Activated CD4-positive, alpha-beta T cell treated with anti-CD3 and anti-CD28 coated beads, Interleukin-2, amount 50 U/mL, for 16 hours (primary cell): ENCODE measurements around the gene CTNNA2.
A peak's percentile ranks its signal among the peaks of the same experiment; 100 is the strongest.

Source experiments
- DNase-seq: peaks from one replicate; pipeline ENCODE4 v3.0.0-alpha.2; 2020

CTNNA2 gene

DNA sequence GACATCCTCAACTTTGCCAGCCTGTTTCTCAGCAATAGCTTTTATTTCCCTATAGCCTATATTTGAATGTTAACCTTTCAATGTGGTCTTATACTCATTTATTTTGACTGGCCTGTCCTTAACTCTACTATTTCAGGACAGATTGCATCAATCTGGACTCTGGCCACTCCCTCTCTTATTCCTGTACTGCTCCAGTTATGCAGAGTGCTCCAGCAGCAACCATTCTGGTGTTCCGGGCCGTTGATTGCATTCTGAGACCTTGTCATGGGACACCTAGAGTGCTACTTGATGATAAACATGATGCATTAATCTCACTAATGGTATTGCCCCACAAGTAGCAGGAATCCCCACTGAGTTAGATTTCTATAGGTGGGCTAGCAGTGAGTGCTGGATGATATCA, 428.3 kb downstream of the CTNNA2 start:
- no peak for DNase-seq

DNA sequence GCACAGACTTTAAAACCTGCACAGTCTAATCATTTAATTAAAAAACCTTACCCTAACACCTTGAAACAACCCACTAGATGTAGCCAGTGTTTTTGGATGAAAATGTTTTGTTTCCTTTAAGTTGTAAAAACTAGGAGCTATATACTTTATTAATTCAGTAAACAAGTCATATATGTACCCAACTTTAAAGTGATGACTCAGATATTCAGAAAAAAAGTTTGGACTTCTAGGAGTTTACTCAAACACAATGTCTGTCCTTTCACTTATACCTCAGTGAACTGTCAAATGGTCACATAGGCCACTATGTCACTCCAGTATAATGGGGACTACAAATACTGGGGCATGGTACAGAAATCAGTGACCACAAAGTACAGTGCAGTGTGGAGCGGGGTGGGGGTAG, 431.4 kb downstream of the CTNNA2 start:
- no peak for DNase-seq

DNA sequence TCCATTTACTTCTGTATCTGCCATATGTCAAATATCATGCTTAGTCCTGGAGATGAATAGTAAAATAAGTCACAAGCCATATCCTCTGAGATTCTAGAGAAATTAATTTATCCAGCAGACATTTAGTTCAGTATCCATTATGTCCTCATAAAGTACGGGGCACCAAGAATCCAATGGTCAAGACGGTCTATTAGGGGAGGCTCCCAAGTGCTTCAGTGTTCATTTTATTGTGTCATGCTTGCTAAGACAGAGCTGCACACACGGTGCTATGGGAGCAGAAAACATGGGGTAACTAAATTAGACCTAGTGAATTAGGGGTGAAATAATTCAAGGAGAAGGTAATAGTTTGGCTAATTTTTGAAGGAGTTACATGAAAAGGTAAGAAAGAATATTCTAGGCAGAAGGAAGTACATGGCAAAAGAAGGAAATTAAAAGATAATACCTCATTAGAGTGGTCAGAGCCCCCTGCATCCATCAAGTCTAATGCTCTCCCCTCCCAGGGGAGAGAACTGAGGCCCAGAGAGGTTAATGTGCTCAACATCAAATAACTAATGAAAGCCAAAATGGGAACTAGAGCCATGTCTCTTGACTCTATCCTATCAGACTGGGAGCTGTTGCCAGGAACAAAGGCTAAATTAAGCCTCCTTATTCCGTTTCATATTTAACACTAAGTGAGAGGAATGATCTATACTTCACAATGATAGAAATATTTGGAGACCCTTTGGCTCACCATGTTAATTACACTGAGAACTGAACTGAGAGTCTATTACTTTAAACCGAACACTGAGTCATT, 433.0 kb downstream of the CTNNA2 start:
- no peak for DNase-seq

DNA sequence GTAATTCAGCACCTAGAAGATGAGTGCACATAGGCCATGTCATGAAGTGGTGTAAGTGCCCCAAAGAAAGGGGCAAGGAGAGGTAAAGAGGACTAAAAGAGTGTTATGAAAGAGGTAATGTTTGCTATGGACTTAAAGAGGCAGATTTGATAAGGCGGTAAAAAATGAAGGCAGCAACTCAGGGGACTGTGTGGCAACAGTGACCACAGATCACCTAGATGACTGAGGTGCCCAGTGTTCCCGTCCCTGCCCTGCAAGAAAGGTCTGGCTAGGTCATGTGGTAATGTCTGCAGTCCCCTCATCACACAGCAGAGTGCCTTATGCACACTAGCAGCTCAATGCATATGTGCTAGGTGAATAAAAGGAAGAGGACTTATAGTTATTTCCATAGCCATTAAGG, 434.9 kb downstream of the CTNNA2 start:
- no peak for DNase-seq

DNA sequence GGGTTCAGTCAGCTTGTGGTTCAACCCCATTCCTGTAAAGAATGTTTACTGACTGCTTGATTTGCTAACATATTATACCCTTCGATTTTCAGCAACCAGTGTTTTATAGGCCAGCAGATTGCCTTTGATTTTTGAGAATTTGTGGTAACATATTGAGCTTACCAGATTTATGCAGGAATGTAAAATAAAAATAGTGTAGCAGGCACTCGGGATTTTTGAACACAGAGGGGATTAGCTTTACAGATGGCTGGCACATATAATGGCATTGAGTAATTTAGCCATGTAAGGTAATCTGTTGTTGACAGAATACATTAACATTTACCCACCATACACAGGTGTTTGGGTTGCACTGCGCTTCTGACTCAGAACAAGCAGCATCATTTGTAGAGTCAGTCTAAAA, 437.7 kb downstream of the CTNNA2 start:
- no peak for DNase-seq

DNA sequence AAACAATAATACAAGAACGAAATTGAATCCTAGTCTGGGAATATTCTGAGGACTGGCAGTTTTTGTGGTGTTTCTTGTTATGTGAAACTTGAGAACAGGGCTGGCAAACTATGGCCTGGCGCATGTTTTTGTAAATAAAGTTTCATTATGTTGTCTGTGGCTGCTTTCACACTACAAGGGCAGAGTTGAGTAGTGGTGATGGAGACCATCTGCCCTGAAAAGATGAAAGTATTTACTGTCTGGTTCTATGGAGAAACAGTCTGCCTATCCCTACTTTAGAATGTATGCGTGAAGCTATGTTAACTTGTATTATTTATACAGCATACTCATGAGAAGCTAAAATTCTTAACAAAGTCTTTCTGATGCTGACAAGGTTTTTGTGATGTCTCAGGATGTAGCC, 439.8 kb downstream of the CTNNA2 start:
- no peak for DNase-seq

DNA sequence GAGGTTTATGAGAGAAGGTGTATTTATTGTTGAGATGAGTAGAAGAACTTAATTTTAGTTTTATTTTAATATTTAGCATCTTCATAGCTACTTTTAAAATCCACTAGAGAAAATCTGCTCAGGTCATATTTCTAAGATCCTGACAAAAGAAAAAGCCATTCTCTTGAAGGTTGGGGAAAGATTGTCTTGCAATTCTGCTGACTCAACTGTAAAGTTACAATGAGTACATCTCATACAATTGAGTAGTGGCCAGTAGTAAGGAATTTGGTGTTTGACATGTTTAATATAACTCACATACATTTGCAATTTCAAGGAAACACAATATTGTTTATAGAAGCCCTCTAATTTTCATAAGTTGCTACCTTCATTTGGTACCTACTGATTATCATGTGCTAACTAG, 447.2 kb downstream of the CTNNA2 start:
- DNase-seq = no peak

DNA sequence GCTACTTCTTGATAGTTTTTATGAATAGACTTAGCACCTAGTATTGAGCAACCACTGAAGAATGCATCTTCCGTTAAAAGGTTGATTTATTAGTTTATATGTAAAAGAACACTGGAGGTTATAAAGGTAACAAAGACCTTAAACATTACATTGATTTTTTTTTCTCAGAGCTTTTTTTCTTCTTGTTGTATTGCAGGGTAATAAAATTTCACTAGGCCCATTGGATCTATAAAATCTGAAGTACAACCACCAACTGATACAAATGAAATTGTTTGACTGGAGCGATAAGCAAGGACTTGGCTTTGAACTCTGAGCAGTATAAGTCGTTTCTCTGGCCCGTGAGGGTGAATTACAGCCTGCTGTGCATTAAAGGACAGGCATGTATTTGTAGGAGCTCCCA, 447.7 kb downstream of the CTNNA2 start:
- DNase-seq = no peak

DNA sequence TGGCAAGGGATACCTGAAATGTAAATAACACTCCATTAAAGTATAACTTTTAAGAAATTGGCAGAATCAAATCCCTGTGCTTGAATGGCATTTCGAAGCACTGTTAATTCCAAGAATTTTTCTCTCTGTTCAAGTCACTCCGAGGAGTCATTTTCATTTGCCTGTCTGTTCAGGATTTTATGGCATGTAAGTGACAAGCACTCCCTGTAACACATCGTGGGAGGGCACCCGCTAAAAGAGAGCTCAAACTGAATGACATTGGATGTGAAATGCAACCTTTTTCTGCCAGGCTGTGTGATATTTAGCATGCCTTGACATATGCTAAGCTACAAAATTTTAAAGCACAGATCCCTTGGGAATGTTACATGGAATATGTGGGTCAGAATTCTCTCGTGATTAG, 452.1 kb downstream of the CTNNA2 start:
- DNase-seq = no peak

DNA sequence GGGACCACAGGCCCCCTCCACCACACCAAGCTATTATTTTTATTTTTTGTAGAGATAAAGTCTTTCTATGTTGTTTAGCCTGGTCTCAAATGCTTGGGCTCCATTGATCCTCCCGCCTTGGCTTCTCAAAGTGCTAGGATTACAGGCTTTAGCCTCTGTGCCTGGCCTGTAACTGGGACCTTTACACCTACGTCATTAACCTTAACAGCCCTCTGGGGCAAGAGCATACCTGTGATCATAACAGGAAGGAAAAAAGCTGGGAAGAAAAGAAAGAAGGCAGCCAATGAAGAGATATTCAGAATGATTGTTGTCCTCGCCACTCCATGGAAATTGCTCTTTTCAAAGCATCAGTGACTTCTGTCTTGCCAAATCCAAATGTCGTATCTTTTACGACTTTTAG, 453.5 kb downstream of the CTNNA2 start:
- no peak for DNase-seq

DNA sequence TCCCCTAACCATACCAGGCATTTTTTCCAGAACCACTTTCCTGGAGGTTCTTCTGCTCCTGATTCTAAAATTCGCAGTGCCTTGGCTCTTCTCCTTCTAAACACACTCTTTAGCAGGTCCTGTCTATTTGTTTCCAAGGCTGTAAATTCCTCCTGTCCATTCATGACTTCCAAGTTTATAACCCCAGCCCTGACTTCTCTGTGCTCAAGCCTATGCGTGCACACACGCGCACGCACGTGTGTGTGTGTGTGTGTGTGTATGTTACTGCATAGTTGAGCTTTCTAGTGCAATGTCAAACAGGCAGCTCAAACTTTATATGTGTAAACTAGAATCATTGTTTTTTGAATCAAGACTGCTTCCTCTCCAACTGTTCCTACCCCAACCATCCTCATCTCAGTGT, 454.0 kb downstream of the CTNNA2 start:
- DNase-seq = no peak

DNA sequence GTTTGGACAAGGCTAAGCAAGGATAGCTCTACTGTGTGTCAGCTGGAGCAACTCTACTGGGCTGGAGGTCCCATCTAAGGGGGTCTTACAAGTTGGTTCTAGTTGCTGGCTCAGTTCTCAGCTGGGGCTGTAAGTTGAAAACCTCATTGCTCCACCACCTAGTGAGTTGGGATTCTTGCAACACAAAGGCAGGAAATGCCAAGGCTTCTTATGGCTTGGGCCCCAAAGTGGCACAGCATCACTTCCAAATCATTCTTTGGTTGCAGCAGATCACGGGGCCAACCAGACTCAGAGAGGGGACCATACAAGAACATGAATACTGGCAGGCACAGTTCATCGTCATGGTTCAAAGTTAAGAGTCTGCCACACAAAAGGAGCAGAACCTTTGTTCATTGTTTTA, 459.0 kb downstream of the CTNNA2 start:
- DNase-seq = no peak

DNA sequence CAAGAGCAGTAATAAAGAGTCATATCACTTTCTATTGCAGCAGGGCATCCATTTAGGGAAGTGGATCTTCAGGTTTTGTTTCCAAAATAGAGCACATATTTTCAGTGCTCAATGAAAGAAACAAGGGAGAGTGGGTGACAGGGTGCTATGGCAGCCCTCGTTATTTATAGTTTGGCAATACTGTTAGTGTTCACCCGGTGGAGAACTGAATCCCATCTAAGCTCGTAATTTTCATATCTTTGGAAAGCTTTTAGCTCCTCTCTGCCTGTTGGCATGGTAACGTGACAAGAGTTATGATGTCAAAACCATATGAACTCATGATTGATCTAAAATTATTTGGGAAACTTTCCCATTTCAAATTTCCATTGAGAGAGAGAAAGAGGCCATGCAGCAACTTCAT, 459.8 kb downstream of the CTNNA2 start:
- no peak for DNase-seq

DNA sequence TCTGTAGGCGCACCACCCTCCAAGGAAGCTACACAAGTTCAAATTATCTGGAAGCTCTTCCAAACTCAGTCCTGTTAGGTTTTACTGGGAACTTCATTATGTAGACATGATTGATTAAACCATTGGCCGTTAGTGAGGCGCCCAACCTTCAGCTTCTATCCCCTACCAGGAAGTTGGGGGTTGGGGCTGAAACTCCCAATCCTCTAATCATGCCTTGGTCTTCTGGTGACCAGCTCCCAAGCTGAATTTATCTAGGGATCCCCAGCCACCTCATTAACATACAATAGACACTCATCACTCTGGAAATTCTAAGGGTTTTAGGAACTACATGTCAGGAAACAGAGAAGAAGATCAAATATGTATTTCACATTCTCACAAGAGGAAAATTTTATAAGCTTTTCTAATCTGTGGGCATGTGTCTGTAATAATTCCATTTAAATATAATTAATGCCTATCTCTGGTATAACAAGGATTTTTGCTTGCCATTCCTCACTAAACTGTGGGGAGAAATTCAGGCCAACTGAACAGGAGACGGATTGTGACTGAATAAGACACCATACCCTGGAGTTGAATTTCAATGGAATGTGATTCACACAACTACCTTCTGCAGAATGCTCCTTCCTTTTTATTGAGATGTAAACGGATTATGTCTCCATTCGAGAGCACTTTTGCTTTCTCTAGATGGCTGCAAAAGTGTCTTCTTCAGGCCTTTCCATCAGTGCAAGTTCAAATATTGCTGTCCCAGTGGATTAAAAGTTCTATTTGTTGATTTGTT, 463.1 kb downstream of the CTNNA2 start:
- no peak for DNase-seq

DNA sequence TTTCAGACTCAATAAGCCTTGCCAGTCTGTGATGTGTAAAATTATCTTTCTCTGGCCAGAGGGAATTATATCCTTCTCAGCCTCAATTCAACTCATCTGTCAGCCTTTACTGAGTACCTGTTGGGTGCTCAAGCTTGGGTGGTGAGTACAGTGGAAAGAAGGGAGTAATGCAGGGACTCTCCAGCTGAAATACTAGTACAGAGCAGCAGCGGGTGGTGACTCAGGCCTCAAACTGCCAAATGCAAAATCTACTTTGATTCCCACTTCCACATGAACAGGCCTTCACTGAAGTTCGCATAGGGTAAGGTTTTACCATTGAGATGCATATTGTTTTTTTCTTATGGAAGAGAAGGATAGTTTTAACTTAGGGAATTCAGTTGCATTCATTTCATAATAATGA, 464.9 kb downstream of the CTNNA2 start:
- DNase-seq = no peak

DNA sequence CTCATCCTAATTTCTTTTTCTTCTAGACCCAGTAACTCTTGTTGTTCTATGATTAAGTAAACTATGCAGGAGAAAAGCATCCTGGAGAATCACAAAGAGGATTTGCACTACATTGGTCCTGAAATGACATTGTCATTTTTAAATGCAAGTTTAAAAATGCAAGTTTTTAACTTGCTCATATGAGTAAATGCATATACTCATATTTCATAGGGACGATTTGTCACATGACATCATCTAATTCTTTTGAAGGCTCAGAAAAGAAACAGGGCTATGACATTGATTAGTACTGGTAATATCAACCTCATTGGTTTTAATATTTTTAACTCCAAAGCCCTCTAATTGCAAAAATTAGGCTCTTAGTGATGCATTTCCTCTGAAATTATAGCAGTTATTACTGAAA, 467.3 kb downstream of the CTNNA2 start:
- DNase-seq = no peak

DNA sequence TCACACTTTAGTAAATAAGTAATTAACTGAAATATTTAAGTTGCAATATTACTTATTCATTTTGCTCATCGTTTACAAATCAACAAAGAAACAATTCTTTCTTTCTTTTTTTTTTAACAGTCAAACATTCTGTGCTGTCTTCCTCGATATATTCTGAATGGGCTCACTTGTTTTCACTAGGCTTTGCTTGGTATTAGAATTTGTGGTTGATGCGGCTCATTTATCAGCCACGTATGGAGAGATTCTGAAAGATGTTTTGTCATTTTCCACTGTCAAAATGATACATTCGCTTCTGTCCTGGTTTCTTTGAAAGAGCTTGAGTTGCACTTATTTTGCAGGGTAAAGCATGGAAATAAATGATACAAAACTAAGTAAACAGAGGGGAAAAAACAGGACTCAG, 468.0 kb downstream of the CTNNA2 start:
- no peak for DNase-seq

DNA sequence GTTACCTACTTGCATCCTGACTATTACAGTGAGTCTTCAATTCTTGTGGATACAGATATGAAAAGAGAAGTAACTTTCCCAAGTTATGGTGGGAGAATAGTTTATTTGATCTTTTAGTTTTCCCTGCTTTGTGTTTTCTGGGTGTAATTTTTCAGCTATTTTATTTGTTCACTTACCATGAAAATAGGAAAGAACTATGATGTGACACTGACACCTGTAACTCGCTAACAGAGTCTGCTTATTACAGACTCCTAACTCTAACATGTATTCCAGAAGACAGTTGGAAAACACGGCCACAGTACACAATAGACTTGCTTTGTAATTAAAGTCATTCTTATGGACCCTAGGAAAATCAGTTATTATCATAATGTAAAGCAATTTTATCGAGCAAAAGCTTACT, 468.5 kb downstream of the CTNNA2 start:
- no peak for DNase-seq

DNA sequence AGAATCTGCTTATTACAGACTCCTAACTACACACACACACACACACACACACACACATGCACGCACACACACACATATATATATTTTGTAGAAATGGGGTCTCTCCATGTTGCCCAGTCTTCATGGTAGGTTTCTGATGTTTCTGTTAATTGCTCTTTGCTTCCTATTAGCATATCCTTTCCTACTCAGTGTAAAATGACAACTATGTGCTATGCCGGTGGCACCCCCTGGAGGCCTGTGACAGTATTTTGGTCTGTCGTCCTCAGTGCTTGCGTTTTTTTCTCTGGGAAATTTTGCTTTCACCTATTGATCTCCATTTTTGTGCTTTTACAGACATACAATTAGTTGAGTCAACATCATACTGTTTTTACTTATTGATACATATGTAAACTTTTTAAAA, 469.6 kb downstream of the CTNNA2 start:
- peak; percentile 0 for DNase-seq

DNA sequence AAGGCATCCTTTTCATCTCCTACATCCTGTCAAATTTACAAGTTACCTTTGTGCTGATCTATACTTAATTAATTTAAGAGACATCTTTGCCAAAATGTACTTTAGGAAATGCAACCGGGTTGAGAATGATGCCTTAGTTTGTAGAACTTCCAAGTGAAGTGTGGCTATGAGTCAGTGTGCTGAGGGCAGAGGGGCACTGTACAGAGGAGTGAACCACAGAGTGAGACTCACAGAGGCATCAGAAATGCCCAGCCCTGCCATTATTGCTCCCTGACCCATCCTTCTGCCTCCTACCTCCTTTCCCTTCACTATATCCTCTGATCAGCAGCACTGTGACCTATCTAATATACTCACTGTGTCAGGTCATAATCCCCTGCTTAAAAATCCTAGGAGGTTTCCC, 471.6 kb downstream of the CTNNA2 start:
- DNase-seq = no peak

DNA sequence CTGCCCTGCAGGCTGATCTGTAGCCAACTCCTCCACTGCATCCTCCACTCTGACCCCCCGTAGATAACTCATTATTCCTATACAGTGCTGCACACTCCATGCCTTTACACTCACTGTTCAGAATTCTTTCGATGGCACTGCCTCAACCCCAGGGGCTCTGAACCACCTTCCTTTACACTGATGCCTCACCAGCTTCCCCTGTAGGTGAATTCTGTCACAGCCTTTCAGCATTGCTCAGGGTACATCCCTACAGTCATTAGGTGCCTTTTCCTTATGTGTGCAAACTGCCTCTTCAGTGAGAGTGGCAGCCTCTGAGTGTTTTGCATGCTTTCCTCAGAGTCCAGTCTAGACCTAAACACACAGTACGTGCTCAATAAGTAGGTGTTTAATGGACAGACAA, 472.3 kb downstream of the CTNNA2 start:
- DNase-seq = no peak

DNA sequence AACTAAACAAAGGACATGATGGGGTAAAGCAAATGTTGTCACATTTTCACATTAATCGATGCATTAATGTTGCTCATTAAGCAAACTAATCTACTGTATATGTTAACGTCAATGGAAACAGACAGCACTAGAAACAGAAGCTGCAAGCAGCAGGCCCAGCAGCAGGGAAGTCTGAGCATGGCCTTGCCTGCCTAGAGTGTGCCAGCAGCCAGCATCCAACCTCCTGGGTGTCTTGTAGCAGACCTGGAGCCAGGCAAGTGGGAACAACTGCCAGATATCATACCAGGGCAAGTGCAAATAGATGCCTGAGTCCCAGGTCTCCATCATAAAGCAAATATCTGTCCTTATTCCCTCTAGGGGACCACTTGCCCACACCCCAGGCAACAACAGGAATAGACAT, 472.7 kb downstream of the CTNNA2 start:
- no peak for DNase-seq

DNA sequence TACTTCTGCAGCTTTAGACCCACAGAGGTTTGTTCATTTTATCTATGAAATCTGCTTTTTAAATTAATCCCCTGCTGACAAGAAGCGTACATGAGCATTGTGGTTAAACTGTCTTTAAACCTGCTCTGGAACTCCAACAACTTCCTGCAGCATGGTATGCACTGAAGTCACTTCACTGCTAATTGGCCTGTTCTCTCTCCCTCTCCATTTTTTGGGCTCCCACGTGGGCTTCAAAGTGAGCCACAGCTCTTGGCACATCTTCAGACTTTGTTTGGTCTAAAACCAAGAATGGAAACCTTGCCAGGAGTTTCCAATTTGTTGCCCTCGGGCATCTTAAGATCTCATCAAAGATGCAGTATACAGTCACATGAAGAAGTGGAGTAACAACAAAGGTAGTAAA, 480.3 kb downstream of the CTNNA2 start:
- no peak for DNase-seq

DNA sequence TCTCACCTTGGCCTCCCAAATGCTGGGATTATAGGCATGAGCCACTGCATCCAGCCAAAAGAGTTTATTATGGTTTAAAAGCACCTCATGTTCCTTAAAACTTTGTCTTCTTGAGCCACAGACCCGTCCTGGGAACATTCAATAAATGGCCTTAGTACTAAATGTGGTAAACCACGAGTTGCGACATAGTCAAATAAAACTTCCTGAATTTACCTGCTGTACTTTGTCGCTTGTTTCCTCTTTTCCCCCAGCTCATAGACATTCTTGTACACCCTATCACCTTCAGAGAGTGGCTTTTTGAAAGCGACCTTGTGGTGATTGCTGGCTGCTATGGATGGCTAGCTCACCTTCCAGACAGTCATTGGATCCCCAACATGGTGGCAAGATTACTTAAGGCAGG, 481.3 kb downstream of the CTNNA2 start:
- DNase-seq = no peak

DNA sequence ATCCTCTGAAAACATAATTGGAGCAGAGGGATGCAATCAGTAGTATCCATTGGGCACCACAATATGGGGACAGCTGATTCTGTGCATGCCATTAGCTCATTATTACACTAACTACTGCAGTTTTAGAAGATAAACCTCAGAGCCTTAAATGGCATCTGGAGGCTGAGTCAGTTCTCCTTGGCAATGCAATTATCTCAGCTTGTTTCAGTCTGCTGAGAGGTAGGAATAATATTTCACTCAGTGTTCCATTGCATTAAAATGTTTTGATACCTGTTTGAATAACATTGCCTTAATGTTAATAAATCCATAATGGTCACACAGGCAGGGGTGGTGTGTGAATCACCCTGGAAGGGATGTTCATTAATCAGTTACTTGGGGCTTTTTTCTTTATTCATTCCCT, 482.1 kb downstream of the CTNNA2 start:
- no peak for DNase-seq
